ENCODE results near the gene LHX3.

LHX3 gene

GRCh38 chr9:136192289-136193126 is 12.4 kb downstream of the LHX3 start:
- no peak for DNase-seq (ENCODE audit: low spot score)

- no peak for DNase-seq (ENCODE audit: low spot score)
These were observed 13.0 kb downstream of the LHX3 start for GRCh38 chr9:136191960-136192286.

- no peak for DNase-seq (ENCODE audit: low spot score)
These were observed 13.6 kb downstream of the LHX3 start for GRCh38 chr9:136191099-136191959.

DNA sequence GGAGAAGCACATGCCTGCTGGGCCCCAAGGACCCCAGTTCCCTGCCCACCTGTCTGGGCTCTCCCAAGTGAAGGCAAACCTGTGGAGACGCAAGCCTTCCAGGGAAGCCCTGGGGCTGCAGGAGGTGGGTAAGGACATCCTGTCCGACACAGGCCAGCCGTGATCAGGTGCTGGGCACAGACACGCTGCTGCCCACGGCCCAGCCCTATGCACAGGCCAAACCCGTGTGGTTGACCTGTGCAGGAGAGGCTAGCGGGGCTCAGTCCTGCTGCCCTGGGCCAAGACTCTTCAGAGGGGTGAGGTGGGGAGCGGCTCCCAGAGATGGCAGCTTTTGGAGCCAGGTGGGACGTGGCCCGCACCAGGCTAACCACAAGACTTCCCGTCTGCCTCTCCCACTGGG is 14.3 kb downstream of the LHX3 start:
- no peak for DNase-seq (ENCODE audit: low spot score)

DNA sequence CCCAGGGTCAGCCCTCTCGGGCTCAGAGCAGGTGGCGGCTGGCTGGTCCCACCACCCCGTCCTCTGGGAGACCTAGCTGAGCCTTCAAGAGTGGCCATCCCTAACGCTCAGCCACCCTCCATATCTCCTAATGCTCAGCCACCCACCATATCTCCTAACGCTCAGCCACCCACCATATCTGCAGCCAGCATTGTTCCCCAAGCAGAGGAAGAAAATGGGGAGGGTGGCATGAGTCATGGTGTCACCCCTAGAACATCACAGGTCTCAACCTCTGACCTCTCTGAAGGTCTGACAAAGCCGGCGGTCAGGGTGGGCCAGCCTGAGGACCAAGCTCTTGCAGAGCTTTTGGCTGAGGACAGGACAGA is 14.7 kb downstream of the LHX3 start:
- no peak for DNase-seq (ENCODE audit: low spot score)

DNA sequence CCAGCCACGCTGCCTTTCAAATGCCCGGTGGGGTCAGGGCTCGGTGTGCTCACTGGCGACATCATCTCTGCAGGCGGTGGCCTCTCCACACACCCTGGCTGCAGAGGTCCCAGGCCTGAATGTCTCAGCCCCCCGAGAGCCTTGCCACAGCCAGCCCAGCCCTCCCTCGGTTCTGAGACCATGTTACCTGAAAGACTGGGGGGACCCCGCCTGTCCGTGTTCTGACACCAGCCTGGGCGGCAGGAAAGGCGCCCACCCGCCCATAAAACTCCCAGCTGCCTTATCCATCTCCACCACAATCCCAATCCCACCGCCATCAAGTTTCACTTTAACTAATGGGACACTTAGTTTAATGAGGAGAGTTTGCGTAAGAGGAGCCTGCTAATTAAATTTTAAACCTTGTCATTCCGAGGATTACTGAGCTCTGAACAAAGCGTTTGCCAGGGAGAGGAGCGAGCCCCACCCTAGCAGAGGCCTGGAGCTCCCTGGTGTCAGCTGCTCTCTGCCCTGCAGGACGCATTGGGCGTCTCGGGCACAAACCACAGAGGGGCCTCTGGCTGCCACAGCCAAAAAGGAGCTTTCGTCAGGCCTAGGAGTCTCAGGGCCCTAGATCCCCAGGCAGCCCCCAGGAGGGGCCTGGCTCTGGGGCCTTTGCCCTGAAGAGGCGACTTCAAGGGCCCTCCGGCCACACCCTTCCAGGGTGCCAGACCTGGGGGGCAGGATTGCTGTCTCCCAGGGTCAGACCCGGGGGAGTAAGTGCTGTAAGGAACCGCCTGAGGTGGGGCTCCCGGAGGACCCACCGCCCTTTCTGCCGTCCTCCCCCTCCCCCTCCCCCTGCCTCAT is 15.3 kb downstream of the LHX3 start:
- DNase-seq (ENCODE audit: low spot score): no peak

GRCh38 chr9:136187683-136188586 is 17.0 kb downstream of the LHX3 start:
- DNase-seq (ENCODE audit: low spot score): no peak

DNA sequence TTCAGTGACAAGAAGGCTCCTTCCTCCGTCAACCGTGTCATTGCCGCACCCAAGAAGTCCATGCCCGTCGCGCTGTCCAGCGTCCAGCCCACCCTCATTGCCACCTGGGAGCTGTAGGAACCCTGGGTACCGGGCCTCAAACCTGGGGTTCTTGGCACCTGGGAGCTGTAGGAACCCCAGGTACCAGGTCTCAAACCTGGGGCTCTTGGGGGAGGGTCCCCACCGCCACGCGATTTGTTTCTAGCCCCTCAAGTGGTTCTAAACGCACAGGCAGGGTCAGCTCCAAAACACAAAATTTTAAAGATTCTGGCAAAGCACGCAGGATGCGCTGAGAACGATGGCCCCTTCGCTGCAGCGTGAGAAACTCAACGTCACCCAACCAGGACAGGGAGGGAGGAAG is 17.7 kb downstream of the LHX3 start:
- no peak for DNase-seq (ENCODE audit: low spot score)

DNA sequence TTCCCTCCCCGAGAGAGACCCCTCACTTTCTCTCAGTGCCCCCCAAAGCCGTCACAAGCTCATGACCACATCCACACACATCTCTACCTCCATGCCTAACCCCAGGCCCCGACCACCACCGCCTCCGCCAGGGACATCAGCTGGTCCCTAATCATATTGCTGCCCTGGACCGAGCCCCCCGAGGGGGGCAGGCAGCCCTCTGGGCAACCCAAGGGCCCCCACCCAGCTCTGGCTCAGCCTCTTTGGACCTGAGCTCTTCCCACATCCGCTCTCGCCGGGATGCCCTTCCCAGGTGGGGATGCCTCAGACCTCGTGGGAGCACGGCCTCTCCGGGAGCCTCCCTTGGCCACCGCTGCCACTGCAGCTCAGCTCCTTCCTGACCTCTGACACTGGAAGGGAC is 18.5 kb downstream of the LHX3 start:
- DNase-seq (ENCODE audit: low spot score): no peak

- DNase-seq (ENCODE audit: low spot score): no peak
These were observed 19.1 kb downstream of the LHX3 start for GRCh38 chr9:136185596-136186366.

- no peak for DNase-seq (ENCODE audit: low spot score)
These were observed 19.9 kb downstream of the LHX3 start for GRCh38 chr9:136185066-136185465.

GRCh38 chr9:136182850-136183422 is 22.0 kb downstream of the LHX3 start:
- DNase-seq (ENCODE audit: low spot score): no peak

DNA sequence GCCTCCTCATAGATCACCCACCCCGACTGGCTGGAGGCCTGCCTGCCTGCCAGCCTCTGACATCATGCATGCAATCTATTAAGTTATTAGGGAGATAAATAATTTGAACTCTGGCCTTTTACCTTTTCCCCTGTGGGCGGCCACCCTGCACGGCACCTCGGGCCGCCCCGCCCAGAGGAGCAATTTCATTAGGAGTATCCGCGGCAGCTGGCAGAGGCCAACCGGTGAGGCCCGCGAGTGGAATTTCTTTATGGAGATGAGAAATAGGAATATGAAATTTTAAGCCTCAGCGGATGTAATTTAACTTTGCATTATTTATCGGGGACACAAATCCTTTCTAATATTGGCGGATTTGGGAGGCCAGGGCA is 22.5 kb downstream of the LHX3 start:
- no peak for DNase-seq (ENCODE audit: low spot score)

DNA sequence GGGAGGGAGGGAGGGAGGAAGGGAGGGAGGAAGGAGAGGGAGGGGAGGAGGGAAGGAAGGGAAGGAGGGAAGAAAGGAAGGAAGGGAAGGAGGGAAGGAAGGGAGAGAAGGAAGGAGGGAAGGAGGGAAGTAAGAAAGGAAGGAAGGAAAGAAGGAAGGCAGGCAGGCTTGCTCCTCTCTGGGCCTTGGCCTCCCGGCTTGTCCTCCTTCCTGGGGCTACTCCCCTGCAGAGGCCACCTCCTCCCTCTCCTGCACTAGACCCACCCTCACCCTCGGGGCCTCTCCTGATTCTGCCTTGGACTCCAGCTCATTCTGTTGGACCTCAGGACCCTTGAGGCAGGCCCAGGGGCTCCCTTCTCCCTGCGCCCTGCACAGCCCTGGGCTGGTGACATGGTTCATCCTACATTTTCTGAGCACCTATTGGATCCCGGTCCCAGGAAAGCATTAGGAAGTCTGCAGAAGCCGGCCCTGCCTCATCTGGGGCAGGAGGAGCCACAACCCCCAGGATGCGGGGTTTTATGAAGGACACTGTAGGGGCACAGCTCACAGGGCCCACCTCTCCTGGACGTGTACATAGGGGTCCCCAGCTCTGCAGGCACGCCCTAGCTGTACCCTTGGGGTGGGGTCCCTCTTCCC is 23.0 kb downstream of the LHX3 start:
- DNase-seq (ENCODE audit: low spot score): no peak

- DNase-seq (ENCODE audit: low spot score): no peak
These were observed 24.3 kb downstream of the LHX3 start for GRCh38 chr9:136180586-136180985.

- no peak for DNase-seq (ENCODE audit: low spot score)
These were observed 25.2 kb downstream of the LHX3 start for GRCh38 chr9:136179761-136180160.

DNA sequence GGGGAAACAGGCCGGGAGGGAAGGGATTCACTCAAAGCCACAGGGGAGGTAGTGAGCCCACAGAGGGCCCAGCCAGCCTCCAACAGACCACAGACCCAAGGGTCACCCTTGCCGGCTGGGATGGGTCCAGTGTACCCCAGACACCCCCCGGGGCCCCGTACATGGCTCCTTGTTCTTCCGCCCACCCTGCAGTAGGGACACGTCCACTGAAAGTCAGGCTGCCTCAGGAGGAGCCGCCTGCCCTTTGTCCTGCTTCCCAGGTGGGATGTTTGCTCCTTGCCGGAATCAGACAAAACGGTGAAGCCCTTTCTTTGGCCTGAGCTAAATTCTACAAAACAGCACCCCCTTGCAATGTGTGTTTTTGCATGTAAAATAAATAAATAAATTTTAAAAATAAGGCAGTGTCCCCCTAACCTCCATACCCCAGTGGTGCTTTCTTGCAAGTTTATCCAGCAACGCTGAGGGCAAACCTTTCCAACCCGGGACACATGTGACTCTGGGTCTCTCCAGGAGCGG is 25.8 kb downstream of the LHX3 start:
- no peak for DNase-seq (ENCODE audit: low spot score)

DNA sequence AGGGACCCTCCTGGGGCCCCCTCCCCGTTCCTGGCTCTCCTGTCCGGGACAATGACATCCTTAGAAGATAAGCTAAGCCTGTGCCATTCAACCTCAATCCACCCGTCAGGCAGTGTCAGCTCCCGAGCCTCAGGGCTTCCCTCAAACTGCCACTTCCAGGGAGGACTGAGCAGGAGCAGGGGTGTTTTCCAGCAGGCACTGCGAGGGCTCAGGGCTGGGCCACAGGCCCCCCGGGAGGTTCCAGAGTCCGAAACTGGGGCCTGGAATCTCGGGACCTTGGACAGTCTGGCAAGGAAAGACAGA is 26.2 kb downstream of the LHX3 start:
- DNase-seq (ENCODE audit: low spot score): no peak

- no peak for DNase-seq (ENCODE audit: low spot score)
These were observed 26.7 kb downstream of the LHX3 start for GRCh38 chr9:136178061-136178772.

Measured in pons (tissue), 1 donor.